ENCODE measurements around the gene PSMD2. TPM values are rescaled to one million over a fixed set of nuclear protein-coding genes. Genes with fewer than 3 reads are reported as not detected.

Gene PSMD2
- total and polyA plus RNA-seq, 4 donors, result 78.7 to 222 (median 166) TPM

DNA sequence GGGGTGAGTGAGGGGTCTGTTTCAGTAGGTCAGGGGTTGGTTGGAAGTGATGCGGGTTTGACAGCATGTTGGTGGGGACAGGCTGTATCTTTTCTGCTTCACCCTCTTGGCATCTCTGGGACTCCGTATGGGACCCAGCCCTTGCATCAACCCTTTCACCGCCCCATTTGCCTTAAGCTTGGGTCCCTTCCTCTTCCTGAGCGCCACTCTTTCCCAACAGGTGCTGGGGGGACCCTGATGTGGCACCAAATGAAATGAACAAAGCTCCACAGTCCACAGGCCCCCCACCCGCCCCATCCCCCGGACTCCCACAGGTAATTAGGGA is 16.5 kb downstream of the PSMD2 start:
- DNase-seq (no peak), ATAC-seq (ENCODE audit: insufficient read depth, low FRiP score) (no peak)
- peaks cover 0 to 22% (median 3%) of the 10 kb centered on the region in 4 donors for H3K36me3 ChIP-seq (ENCODE audit: control insufficient read depth in 4 of 4, insufficient read depth in 4 of 4, low read length in 4 of 4)
- H3K27ac ChIP-seq (ENCODE audit: low read depth in 1 of 2, low read length in 1 of 2), result peak overlapping the region; percentile 98 to 99
- H3K9ac ChIP-seq (ENCODE audit: insufficient read depth in 1 of 2, low read length in 2 of 2), result peak overlapping the region; percentile 63 to 65
- TF ChIP-seq, protein P1, sequence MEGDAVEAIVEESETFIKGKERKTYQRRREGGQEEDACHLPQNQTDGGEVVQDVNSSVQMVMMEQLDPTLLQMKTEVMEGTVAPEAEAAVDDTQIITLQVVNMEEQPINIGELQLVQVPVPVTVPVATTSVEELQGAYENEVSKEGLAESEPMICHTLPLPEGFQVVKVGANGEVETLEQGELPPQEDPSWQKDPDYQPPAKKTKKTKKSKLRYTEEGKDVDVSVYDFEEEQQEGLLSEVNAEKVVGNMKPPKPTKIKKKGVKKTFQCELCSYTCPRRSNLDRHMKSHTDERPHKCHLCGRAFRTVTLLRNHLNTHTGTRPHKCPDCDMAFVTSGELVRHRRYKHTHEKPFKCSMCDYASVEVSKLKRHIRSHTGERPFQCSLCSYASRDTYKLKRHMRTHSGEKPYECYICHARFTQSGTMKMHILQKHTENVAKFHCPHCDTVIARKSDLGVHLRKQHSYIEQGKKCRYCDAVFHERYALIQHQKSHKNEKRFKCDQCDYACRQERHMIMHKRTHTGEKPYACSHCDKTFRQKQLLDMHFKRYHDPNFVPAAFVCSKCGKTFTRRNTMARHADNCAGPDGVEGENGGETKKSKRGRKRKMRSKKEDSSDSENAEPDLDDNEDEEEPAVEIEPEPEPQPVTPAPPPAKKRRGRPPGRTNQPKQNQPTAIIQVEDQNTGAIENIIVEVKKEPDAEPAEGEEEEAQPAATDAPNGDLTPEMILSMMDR (IDR thresholded peaks at IDR 0.05; ENCODE audit: control extremely low read depth, extremely low read depth), result no peak
- no peaks in the 10 kb centered on the region for H3K9me3 ChIP-seq (ENCODE audit: control insufficient read depth in 4 of 4, insufficient read depth in 3 of 4, low read length in 3 of 4)
- H3K4me3 ChIP-seq, result peak overlapping the region; percentile 94
- no peaks in the 10 kb centered on the region for H3K27me3 ChIP-seq (ENCODE audit: control insufficient read depth in 3 of 3, insufficient read depth in 3 of 3, low read length in 2 of 3)
- H3K4me1 ChIP-seq (ENCODE audit: control insufficient read depth in 5 of 5, insufficient read depth in 5 of 5, low read length in 5 of 5), result peaks cover 3 to 30% (median 22%) of the 10 kb centered on the region in 5 donors
- 10 to 13% methylated on average over 6 of the region's 6 CpGs for WGBS, 2 donors

DNA sequence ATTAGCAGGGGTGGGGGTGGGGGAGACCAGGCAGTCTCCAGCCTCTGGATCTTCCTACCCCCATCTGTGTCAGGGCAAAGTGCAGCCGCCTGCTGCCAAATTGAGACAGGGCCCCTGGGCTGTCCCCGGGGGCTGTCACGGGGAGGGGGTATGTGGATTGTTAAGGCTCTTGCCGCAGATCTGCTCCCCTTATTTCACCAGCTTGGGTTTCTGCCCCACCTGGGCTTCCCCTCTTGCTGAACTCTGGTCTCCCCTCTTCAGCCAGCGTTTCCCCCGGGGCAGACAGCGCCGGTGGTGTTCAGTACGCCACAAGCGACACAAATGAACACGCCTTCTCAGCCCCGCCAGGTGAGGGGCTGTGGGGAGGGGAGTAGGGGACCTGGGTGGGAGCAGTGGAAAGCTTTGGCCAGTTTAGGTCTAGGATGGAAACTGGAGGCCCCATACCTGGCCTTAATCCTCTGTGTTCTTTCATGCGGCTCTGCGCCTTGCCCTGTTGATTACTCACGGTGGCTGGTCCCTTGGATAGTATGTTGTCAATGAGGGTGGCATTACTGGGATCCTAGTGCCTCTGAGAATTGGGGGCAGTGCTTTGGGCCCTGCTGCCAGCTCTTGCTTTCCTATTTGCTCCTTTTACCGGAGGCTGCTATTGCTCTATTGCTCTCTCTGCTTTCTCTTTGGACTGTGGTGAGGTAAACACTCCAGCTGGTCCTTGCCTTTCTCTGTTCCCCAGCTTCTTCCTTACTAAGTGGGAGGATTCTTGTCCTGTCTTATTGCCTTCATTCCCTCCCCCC is 17.0 kb downstream of the PSMD2 start:
- ATAC-seq (ENCODE audit: insufficient read depth, low FRiP score) (no peak), DNase-seq (no peak)
- Histone ChIP-seq H3K4me3 (peak overlapping the region; percentile 94), H3K9me3 (ENCODE audit: control insufficient read depth in 4 of 4, insufficient read depth in 3 of 4, low read length in 3 of 4) (no peaks in the 10 kb centered on the region), H3K27me3 (ENCODE audit: control insufficient read depth in 3 of 3, insufficient read depth in 3 of 3, low read length in 2 of 3) (no peaks in the 10 kb centered on the region), H3K4me1 (ENCODE audit: control insufficient read depth in 5 of 5, insufficient read depth in 5 of 5, low read length in 5 of 5) (peaks cover 3 to 30% (median 22%) of the 10 kb centered on the region in 5 donors), H3K36me3 (ENCODE audit: control insufficient read depth in 4 of 4, insufficient read depth in 4 of 4, low read length in 4 of 4) (peaks cover 4 to 27% (median 9%) of the 10 kb centered on the region in 4 donors), H3K27ac (ENCODE audit: low read depth in 1 of 2, low read length in 1 of 2) (peak overlapping the region; percentile 98 to 99), H3K9ac (ENCODE audit: insufficient read depth in 1 of 2, low read length in 2 of 2) (peak overlapping the region in 1 of 2 donors; percentile 19)
- WGBS, 2 donors, result 42 to 64% methylated on average over 16 of the region's 16 CpGs
- TF ChIP-seq, protein P1 (IDR thresholded peaks at IDR 0.05; ENCODE audit: control extremely low read depth, extremely low read depth), result no peak

- H3K27me3 ChIP-seq (ENCODE audit: control insufficient read depth in 3 of 3, insufficient read depth in 3 of 3, low read length in 2 of 3), result no peaks in the 10 kb centered on the region
- no peak overlapping the region for H3K4me3 ChIP-seq
- no peak for ATAC-seq (ENCODE audit: insufficient read depth, low FRiP score)
- no peak overlapping the region for H3K9ac ChIP-seq (ENCODE audit: insufficient read depth in 1 of 2, low read length in 2 of 2)
- 81 to 85% methylated on average over 7 of the region's 7 CpGs for WGBS, 2 donors
- no peak for DNase-seq
- peaks cover 11 to 35% (median 16%) of the 10 kb centered on the region in 4 donors for H3K36me3 ChIP-seq (ENCODE audit: control insufficient read depth in 4 of 4, insufficient read depth in 4 of 4, low read length in 4 of 4)
- TF ChIP-seq, protein P1 (IDR thresholded peaks at IDR 0.05; ENCODE audit: control extremely low read depth, extremely low read depth), result no peak
- H3K27ac ChIP-seq (ENCODE audit: low read depth in 1 of 2, low read length in 1 of 2), result peak overlapping the region in 1 of 2 donors; percentile 14
- H3K4me1 ChIP-seq (ENCODE audit: control insufficient read depth in 5 of 5, insufficient read depth in 5 of 5, low read length in 5 of 5), result peaks cover 3 to 30% (median 22%) of the 10 kb centered on the region in 5 donors
- no peaks in the 10 kb centered on the region for H3K9me3 ChIP-seq (ENCODE audit: control insufficient read depth in 4 of 4, insufficient read depth in 3 of 4, low read length in 3 of 4)
Measured at GRCh38 chr3:184316792-184317191, 17.8 kb downstream of the PSMD2 start.
